Measurements from ENCODE around the gene MT3. TPM values are rescaled to one million over a fixed set of nuclear protein-coding genes. Genes with fewer than 3 reads are reported as not detected.

MT3 gene
- total and polyA plus RNA-seq, 2 of the 8 experiments (the other 6 are each of a cell fraction or from before 2014, with no cell fraction given): 0.17 TPM; not detected in 1

- TF ChIP-seq CHD7 (IDR thresholded peaks at IDR 0.05; ENCODE audit: insufficient replicate concordance, low read length) (no peak), CTBP2 (IDR thresholded peaks at IDR 0.05; ENCODE audit: borderline replicate concordance, insufficient read depth, insufficient read length, low read length) (no peak), TCF12 (IDR thresholded peaks at IDR 0.05; ENCODE audit: low read depth, low read length) (no peak), CHD1 (IDR thresholded peaks at IDR 0.05; ENCODE audit: low read depth, low read length) (no peak), ATF2 (IDR thresholded peaks at IDR 0.05; ENCODE audit: low read length) (no peak), FOSL1 (IDR thresholded peaks at IDR 0.05; ENCODE audit: insufficient read depth, low read depth, low read length) (no peak), BCL11A (IDR thresholded peaks at IDR 0.05; ENCODE audit: low read depth in 2 of 2, low read length in 2 of 2) (no peak), TEAD4 (IDR thresholded peaks at IDR 0.05; ENCODE audit: low read depth, low read length) (no peak), POLR2AphosphoS5 (IDR thresholded peaks at IDR 0.05; ENCODE audit: low read depth, low read length) (no peak), BRCA1 (IDR thresholded peaks at IDR 0.05; ENCODE audit: low read depth, low read length) (no peak), KDM5A (IDR thresholded peaks at IDR 0.05; ENCODE audit: low read length) (no peak)
These were observed 24.4 kb downstream of the MT3 start (continued) for GRCh38 chr16:56613706-56614105.

Data from H1 (cell line).